AG04450 (cell line): ENCODE results near the gene GABRD. TPM values are rescaled to one million over a fixed set of nuclear protein-coding genes. Genes with fewer than 3 reads are reported as not detected.

Experiments used
- CTCF ChIA-PET: fragments of 300-600, 350-600 bp; formaldehyde crosslinking; extraction: SDS; loops from one replicate; lab custom pipeline; 2022; ENCODE audit warnings: antibody characterized with exemption, inconsistent platforms; lab: Charles Lee
- POLR2A ChIA-PET: fragments of 350-600 bp; formaldehyde crosslinking; extraction: SDS; loops from one replicate; lab custom pipeline; 2021; ENCODE audit warnings: antibody characterized with exemption, inconsistent platforms; lab: Yijun Ruan, JAX
- DNase-seq: peaks from one replicate; pipeline ENCODE4 v3.0.0-alpha.2; 2011; ENCODE audit warnings: low read depth, low spot score
- H3K27ac ChIP-seq: one replicate; pipeline ENCODE4 v1.5.1; 2012; ENCODE audit warnings: low read depth, low read length, control low read depth
- H3K27me3 ChIP-seq: one replicate; pipeline ENCODE4 v1.6.0; 2012; ENCODE audit warnings: low read length; ENCODE audit not compliant: control insufficient read depth, insufficient read depth
- H3K4me3 ChIP-seq: 2 replicates; pipeline ENCODE4 v1.5.1; 2011; ENCODE audit warnings: mild to moderate bottlenecking, low read depth, low read length, control low read depth
- H3K9me3 ChIP-seq: 2 replicates; pipeline ENCODE4 v1.5.1; 2012; ENCODE audit warnings: low read length; ENCODE audit not compliant: control insufficient read depth, insufficient read depth
- polyA minus RNA-seq: library from RNA; depleted of rRNA, polyadenylated mRNA; stranded (reverse); fragments of >200 nt; gene quantifications from 2 replicates; pipeline ENCODE4 v1.2.3, GENCODE V29; 2011; rRNA and poly(A)+ RNA removed
- polyA plus RNA-seq: library from polyadenylated mRNA; depleted of rRNA; stranded (reverse); fragments of >200 nt; gene quantifications from 2 replicates; pipeline ENCODE4 v1.2.3, GENCODE V29; 2011; rRNA removed
- TF ChIP-seq, protein P1 (sequence below): IDR thresholded peaks from 2 replicates; pipeline ENCODE4 v1.5.1; 2011; ENCODE audit warnings: low read depth, low read length, control low read depth, inconsistent platforms

Gene GABRD, protein sequence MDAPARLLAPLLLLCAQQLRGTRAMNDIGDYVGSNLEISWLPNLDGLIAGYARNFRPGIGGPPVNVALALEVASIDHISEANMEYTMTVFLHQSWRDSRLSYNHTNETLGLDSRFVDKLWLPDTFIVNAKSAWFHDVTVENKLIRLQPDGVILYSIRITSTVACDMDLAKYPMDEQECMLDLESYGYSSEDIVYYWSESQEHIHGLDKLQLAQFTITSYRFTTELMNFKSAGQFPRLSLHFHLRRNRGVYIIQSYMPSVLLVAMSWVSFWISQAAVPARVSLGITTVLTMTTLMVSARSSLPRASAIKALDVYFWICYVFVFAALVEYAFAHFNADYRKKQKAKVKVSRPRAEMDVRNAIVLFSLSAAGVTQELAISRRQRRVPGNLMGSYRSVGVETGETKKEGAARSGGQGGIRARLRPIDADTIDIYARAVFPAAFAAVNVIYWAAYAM
- polyA plus RNA-seq (not detected in 2 replicates), polyA minus RNA-seq (not detected in 2 replicates)

DNA sequence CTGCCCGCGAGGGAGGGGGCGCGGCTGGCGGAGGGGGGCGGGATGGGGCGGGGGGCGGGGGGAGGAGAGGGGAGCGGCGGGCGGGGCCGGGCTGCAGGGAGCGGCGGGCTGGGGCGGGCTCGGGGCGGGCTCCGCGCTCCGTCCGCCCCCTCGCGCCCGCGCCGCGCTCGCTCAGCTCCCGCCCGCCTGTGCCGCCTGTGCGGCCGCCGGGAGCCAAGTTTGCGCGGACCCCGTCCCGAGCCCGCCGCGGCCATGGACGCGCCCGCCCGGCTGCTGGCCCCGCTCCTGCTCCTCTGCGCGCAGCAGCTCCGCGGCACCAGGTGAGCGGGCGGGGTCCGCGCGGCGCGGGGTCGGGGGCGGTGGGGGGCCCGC is at the start of gene GABRD:
Gene GABRD, plus strand, starts transcription at position 174 of the 372 bp plus-strand sequence. Its CDS starts 79 bp downstream, at position 253.
- no peak for DNase-seq
- TF ChIP-seq, protein P1, sequence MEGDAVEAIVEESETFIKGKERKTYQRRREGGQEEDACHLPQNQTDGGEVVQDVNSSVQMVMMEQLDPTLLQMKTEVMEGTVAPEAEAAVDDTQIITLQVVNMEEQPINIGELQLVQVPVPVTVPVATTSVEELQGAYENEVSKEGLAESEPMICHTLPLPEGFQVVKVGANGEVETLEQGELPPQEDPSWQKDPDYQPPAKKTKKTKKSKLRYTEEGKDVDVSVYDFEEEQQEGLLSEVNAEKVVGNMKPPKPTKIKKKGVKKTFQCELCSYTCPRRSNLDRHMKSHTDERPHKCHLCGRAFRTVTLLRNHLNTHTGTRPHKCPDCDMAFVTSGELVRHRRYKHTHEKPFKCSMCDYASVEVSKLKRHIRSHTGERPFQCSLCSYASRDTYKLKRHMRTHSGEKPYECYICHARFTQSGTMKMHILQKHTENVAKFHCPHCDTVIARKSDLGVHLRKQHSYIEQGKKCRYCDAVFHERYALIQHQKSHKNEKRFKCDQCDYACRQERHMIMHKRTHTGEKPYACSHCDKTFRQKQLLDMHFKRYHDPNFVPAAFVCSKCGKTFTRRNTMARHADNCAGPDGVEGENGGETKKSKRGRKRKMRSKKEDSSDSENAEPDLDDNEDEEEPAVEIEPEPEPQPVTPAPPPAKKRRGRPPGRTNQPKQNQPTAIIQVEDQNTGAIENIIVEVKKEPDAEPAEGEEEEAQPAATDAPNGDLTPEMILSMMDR, result no peak

DNA sequence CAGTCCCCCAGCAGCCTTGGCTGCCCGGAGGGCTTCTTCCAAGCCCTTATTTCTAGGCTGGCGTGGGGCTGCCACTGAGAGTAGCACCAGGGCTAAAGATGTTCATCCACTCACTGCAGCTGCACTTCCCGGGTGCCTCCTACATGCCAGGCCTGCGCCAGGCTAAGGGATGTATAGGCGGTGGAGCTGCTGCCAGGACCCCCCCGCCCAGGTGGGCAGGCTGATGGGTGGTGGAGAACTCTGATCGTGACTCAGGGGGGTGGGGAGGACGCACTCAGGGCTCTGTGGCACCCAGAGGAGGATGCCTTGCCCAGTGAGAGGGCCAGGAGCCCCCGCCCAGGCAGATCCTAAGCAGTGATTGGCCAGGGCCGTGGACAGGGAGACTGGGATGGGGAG is 49.6 kb upstream of the GABRD start:
- peaks cover 11% of the 10 kb centered on the region for H3K27me3 ChIP-seq
- DNase-seq, result no peak
- no peak overlapping the region for H3K27ac ChIP-seq
- no peak overlapping the region for H3K4me3 ChIP-seq
- H3K9me3 ChIP-seq, result peaks cover 41% of the 10 kb centered on the region; the same call in 1 of the 2 replicates
- TF ChIP-seq, protein P1, result no peak
- ChIA-PET CTCF (no interaction called here), POLR2A (no interaction called here)

More for the DNA sequence above, at the start of gene GABRD:
- peaks cover 67% of the 10 kb centered on the region for H3K27me3 ChIP-seq
- no peaks in the 10 kb centered on the region; the same call in 1 of the 2 replicates for H3K9me3 ChIP-seq
- no peak within 1 kb of the TSS for H3K4me3 ChIP-seq
- no peak within 1 kb of the TSS for H3K27ac ChIP-seq
- CTCF ChIA-PET, result no interaction called here
- POLR2A ChIA-PET, result no interaction called here

DNA sequence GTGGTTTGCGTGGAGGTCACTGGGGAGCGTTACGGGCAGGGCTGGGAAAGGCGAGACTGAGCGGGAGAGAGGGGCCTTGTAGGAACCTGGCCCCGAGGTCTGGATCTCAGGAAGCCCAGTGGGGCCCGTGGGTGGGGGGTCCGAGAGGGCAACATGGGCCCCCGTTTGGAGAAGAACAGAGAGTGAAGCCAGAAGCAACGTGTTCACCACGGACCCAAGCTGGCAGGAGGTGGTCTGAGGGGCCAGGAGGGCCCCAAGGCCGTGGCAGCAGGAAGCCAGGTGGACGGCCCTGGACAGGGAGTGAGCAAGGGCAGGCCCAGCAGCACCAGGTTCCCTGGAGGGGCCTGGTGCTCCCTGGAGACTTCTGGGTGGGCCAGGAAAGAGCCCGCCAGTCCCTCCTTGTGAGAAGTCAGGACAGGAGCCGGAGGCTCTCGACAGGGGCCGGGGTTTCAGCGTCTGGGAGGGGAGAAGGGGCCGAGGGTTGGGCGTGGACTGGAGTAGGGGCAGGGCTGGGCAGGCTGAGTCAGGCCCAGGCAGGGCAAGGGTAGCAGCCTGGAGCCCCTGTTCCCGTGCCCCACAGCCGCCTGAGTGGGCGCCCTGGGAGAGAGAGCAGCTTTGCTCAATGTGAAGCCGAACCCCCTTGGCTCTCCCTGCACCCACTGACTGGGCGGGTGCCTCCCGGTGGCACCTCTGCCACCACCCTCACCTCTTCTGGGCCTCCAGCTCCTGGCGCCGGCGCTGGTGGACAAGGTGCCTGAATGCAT is 49.0 kb upstream of the GABRD start:
- TF ChIP-seq, protein P1, result no peak
- Histone ChIP-seq H3K27ac (no peak overlapping the region), H3K9me3 (peaks cover 47% of the 10 kb centered on the region; the same call in 1 of the 2 replicates), H3K27me3 (peaks cover 11% of the 10 kb centered on the region), H3K4me3 (no peak overlapping the region)
- DNase-seq, result no peak
- ChIA-PET CTCF (no interaction called here), POLR2A (no interaction called here)

DNA sequence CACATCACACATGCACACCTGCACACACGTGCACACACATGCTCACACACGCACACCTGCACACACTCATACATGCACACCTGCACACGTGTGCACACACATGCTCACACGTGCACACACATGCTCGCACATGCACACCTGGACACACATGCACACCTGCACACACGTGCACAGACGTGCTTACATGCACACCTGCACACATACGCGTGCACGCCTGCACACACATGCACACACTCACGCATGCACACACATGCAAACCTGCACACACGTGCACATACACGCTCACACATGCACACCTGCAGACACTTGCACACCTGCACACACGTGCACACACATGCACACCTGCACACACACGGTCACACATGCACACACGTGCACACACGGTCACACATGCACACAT is 48.1 kb upstream of the GABRD start:
- ChIA-PET POLR2A (no interaction called here), CTCF (no interaction called here)
- no peak for DNase-seq
- TF ChIP-seq, protein P1, result no peak
- Histone ChIP-seq H3K4me3 (no peak overlapping the region), H3K27me3 (peaks cover 3% of the 10 kb centered on the region), H3K27ac (no peak overlapping the region), H3K9me3 (peaks cover 53% of the 10 kb centered on the region)
